Fibroblast of villous mesenchyme (primary cell): Measurements from ENCODE around the gene SLC18A3. TPM values are rescaled to one million over a fixed set of nuclear protein-coding genes. Genes with fewer than 3 reads are reported as not detected.

Source experiments
- DNase-seq: peaks from one replicate; pipeline ENCODE4 v3.0.0-alpha.2; 2010; ENCODE audit warnings: low read depth
- H3K4me3 ChIP-seq: 2 replicates; pipeline ENCODE4 v1.5.1; 2011; ENCODE audit warnings: low read depth, mild to moderate bottlenecking, low read length
- total RNA-seq: library from RNA; depleted of rRNA; stranded (reverse); fragments of >200 nt; gene quantifications from 2 replicates; pipeline ENCODE4 v1.2.3, GENCODE V29; 2012
- TF ChIP-seq, protein P1 (sequence below): IDR thresholded peaks from 2 replicates; pipeline ENCODE4 v1.5.1; 2012; ENCODE audit warnings: low read depth, mild to moderate bottlenecking, low read length; ENCODE audit not compliant: insufficient read depth

The SLC18A3 gene
- total RNA-seq, 1 donor, result under 0.01 TPM

DNA sequence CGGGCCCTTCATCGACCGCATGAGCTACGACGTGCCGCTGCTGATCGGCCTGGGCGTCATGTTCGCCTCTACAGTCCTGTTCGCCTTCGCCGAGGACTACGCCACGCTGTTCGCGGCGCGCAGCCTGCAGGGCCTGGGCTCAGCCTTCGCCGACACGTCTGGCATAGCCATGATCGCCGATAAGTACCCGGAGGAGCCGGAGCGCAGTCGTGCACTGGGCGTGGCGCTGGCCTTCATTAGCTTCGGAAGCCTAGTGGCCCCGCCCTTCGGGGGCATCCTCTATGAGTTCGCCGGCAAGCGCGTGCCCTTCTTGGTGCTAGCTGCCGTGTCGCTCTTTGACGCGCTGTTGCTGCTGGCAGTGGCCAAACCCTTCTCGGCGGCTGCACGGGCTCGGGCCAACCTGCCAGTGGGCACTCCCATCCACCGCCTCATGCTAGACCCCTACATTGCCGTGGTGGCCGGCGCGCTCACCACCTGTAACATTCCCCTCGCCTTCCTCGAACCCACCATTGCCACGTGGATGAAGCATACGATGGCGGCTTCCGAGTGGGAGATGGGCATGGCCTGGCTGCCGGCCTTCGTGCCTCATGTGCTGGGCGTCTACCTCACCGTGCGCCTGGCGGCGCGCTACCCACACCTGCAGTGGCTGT, 1.2 kb downstream of the SLC18A3 start:
- TF ChIP-seq, protein P1, sequence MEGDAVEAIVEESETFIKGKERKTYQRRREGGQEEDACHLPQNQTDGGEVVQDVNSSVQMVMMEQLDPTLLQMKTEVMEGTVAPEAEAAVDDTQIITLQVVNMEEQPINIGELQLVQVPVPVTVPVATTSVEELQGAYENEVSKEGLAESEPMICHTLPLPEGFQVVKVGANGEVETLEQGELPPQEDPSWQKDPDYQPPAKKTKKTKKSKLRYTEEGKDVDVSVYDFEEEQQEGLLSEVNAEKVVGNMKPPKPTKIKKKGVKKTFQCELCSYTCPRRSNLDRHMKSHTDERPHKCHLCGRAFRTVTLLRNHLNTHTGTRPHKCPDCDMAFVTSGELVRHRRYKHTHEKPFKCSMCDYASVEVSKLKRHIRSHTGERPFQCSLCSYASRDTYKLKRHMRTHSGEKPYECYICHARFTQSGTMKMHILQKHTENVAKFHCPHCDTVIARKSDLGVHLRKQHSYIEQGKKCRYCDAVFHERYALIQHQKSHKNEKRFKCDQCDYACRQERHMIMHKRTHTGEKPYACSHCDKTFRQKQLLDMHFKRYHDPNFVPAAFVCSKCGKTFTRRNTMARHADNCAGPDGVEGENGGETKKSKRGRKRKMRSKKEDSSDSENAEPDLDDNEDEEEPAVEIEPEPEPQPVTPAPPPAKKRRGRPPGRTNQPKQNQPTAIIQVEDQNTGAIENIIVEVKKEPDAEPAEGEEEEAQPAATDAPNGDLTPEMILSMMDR, result no peak
- DNase-seq, result no peak

DNA sequence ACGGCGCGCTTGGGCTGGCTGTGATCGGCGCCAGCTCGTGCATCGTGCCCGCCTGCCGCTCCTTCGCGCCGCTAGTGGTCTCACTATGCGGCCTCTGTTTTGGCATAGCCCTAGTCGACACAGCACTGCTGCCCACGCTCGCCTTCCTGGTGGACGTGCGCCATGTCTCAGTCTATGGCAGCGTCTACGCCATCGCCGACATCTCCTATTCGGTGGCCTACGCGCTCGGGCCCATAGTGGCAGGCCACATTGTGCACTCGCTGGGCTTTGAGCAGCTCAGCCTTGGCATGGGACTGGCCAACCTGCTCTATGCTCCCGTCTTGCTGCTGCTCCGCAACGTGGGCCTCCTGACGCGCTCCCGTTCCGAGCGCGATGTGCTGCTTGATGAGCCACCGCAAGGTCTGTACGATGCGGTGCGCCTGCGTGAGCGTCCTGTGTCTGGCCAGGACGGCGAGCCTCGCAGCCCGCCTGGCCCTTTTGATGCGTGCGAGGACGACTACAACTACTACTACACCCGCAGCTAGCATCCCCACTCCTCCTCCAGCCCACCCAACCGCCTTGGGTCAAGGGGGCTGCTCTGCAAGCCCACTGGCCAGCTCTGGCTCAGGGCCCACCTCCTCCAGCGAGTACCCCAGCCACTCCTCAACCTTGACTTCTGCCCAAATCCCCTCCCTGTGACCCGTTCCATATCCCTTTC, 1.9 kb downstream of the SLC18A3 start:
- TF ChIP-seq, protein P1, result no peak
- H3K4me3 ChIP-seq, result no peak overlapping the region
- DNase-seq, result no peak

More for the DNA sequence above, 1.2 kb downstream of the SLC18A3 start:
- no peak overlapping the region for H3K4me3 ChIP-seq

DNA sequence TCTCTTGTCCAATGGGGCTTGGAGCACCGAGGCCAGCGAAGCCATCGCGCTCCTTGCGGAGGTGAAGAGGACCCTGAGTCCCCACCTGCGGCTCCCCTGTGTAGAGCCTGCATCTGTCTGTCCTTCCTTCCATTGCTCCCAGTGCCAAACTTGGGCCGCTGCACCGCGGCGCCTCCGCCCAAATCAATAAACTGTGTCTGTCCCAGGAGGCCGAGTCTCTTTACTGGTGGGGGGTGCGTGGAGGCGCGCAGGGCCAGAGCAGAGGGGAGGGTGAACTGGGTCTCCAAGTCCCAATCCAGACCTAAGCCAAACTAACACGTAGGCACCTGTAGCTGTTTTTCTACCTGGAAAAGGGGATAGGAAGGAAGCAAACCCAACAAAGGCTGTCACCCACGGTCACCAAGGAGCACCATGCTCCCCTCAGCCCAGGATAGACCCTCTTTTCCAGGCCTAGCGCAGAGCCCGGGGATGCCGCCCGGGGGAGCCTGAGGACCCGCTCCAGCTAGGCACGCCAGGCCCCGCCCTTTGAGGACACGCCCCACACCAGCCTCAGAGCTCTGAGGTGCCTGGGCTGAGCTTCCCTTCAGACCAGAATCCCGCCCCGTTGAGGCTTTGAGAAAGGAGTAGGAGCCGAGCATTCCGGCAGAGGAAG, 2.5 kb downstream of the SLC18A3 start:
- DNase-seq, result no peak
- no peak overlapping the region for H3K4me3 ChIP-seq
- TF ChIP-seq, protein P1, result no peak

DNA sequence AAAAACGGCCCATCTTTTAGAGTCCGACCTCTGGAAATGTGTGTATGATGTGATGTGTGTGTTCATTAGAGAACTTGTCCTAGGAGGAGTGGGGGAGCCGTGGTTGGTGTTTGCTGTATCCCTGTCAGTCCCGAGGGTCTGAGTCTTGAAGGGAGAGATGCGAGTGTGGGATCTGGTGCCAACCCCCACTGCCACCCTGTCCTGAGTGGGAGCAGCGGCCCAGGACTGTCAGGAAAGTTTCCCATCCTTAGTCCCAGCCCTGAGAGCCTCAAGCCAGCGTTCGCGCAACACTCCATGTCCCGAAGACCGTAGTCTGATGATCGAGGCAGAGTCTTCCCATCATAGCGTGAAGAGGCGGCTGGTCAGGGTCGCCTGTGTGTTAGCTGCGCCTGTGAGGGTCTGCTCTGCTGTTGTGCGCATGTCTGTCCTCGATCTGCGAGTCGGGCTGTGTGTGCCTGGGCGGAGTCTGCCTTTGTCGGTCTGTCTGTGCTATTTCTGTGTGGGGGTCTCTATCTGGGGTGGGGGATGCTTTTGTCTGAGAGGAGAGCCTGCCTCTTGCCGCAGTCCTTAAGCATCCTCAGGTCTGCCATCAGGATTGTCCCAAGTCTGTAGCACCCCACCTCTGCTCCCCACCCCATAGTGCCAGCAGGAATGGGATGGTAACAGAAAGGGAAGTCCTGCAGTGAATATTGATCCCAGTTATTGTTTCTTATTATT, 3.2 kb downstream of the SLC18A3 start:
- no peak overlapping the region for H3K4me3 ChIP-seq
- TF ChIP-seq, protein P1, result no peak
- DNase-seq, result no peak

DNA sequence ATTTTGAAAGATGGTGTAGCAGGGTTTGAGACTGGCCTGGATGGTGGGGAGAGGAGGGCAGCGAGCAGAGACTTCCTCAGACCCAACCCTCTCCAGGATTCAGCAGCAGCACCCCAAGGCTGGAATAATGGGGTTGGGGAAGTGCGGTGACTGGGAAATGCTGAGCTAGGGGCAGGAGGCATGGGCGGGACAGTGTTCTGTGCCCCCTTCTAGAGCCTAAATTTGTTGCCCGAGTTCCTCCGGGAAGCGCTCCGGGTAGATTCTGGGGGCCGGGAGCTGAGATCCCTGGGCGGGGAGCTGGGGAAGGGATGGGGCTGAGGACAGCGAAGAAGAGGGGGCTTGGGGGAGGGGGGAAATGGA, 3.8 kb downstream of the SLC18A3 start, which contains the start of gene CHAT:
Gene CHAT (plus strand): TSS at position 156 of the 360 bp plus-strand sequence. CDS start 153 bp downstream, at position 309.
- H3K4me3 ChIP-seq, result no peak within 1 kb of the TSS
- DNase-seq, result no peak
- TF ChIP-seq, protein P1, result no peak

GRCh38 chr10:49614242-49615198, 4.4 kb downstream of the SLC18A3 start:
- TF ChIP-seq, protein P1, result no peak
- DNase-seq, result no peak

More at GRCh38 chr10:49614242-49615198, 4.4 kb downstream of the SLC18A3 start:
- no peak overlapping the region for H3K4me3 ChIP-seq
